HG03097 (cell line): ENCODE measurements around the gene STXBP6.
"Not testable (repeated sequence)": the region's sequence is repeated elsewhere in the genome, so short reads cannot be mapped to it uniquely, and the experiment has no call there.

Experiments
- ATAC-seq: cut with Tn5 transposase; IDR thresholded peaks from one replicate; pipeline ENCODE4 v1.9.1; 2021; ENCODE audit not compliant: unreplicated experiment, low FRiP score

STXBP6 gene

GRCh38 chr14:24777678-24778077 lies 272.3 kb downstream of the STXBP6 start:
- no peak for ATAC-seq

GRCh38 chr14:24775950-24776349 lies 274.0 kb downstream of the STXBP6 start:
- ATAC-seq, result no peak

GRCh38 chr14:24774187-24774915 lies 275.6 kb downstream of the STXBP6 start:
- ATAC-seq, result no peak

GRCh38 chr14:24773564-24773963 lies 276.4 kb downstream of the STXBP6 start:
- ATAC-seq, result not testable (repeated sequence)

GRCh38 chr14:24766434-24766833 lies 283.5 kb downstream of the STXBP6 start:
- ATAC-seq, result no peak

- no peak for ATAC-seq
These were observed 288.8 kb downstream of the STXBP6 start for GRCh38 chr14:24761141-24761540.
